Esophagus muscularis mucosa (tissue), 4 donors: ENCODE data around the gene MAP2.
A peak's percentile ranks its signal among the peaks of the same experiment; 100 is the strongest.

Source experiments
- EP300 ChIP-seq: sonication (generic); formaldehyde crosslinking; IDR thresholded peaks from one replicate; pipeline ENCODE4 v1.6.1; 2017; ENCODE audit warnings: antibody characterized with exemption
- POLR2AphosphoS5 ChIP-seq, 2 donors: sonication (generic); formaldehyde crosslinking; IDR thresholded peaks; one replicate each; pipeline ENCODE4 v1.6.1; 2017; ENCODE audit warnings: antibody characterized with exemption in 2 of 2
- TF ChIP-seq, protein P1 (sequence below), 3 experiments: fragments of 200-600 bp in 2 of 3; fragments of 450-650 bp in 1 of 3; sonication (generic) in 2 of 3; IDR thresholded peaks; one replicate each; pipeline ENCODE4 v1.5.1; 2017 to 2019; ENCODE audit warnings: antibody characterized with exemption in 3 of 3, mild to moderate bottlenecking in 2 of 3, moderate library complexity in 1 of 3

DNA sequence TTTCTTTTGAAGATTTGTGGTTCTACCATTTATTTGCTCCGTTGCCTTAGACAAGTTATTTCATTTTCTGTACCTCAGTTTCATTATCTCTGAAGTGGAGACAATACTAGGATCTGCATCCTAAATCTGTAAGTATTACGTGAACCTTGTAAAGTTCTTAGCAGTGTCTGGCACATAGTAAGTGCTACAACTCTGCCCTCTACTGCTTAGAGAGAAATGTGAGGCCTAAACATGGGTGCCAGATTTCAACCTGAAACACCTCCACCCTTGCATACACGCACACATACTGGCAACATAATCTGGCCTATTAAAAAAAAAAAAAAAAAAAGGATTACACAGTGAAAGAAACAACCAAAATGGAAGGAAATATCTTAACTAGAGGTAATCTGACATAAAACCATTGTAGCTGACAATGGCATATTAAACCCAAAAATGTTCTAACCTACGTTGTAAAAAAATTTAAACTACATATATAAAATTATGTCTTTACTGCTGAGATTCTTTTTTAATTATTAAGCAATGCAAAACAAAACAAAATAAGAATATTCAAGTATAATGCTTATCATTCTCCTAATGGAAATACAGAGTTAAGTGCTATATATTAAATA is 132.6 kb downstream of the MAP2 start:
- no peak for TF ChIP-seq POLR2AphosphoS5 (IDR thresholded peaks at IDR 0.05)
- TF ChIP-seq EP300, result no peak
- TF ChIP-seq, protein P1, sequence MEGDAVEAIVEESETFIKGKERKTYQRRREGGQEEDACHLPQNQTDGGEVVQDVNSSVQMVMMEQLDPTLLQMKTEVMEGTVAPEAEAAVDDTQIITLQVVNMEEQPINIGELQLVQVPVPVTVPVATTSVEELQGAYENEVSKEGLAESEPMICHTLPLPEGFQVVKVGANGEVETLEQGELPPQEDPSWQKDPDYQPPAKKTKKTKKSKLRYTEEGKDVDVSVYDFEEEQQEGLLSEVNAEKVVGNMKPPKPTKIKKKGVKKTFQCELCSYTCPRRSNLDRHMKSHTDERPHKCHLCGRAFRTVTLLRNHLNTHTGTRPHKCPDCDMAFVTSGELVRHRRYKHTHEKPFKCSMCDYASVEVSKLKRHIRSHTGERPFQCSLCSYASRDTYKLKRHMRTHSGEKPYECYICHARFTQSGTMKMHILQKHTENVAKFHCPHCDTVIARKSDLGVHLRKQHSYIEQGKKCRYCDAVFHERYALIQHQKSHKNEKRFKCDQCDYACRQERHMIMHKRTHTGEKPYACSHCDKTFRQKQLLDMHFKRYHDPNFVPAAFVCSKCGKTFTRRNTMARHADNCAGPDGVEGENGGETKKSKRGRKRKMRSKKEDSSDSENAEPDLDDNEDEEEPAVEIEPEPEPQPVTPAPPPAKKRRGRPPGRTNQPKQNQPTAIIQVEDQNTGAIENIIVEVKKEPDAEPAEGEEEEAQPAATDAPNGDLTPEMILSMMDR (IDR thresholded peaks at IDR 0.05), result peak in 2 of 3 experiments; percentile 27 to 28
